Measurements from ENCODE around the gene BLOC1S4. TPM values are rescaled to one million over a fixed set of nuclear protein-coding genes. Genes with fewer than 3 reads are reported as not detected.
A peak's percentile ranks its signal among the peaks of the same experiment; 100 is the strongest.

Gene BLOC1S4
- total RNA-seq, 1 experiment from 2014 or later = 15.7 TPM

DNA sequence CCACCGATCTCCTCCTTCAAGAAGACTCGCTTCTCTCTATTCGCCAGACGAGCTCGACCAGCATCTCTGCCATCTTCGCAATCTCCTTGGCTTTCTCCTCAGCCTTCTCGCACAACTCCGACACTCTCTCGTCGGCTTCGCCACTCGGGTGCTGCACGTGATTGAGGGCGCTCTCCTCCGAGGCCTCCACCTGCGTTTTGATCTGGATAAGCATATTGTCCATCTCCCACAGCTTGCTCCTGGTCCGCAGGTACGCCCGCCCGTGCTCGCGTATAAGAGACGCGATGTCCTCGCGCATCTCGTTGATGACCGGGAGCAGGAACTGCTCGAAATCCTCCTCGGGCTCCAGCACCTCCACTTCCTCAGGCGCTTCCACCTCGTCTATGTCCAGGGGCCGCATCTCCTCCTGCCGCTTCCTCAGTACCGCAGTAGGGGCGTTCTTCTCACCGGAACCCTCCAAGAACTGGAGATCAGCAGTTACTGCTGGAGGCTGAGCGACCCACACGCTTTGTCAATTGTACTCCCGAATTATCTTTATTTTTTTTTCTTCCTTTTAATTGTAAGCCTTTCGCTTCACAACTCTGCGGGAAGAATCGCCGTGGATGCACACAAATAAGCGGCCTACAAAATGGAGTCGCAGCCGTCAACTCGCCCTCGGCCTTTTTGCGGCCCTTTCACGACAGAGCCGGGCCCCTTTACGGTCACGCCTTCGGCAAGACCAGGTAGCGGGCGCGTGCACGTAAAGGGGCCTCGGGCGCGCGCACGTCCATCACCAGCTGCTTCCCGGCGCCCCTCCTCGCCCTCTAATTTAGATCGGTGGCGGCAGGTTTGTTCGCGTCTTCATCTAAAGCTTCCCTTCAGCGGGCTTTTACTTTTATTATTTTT lies 6.5 kb upstream of the BLOC1S4 start, which contains the start of gene MRFAP1L1 (continued):
- TF ChIP-seq, protein P1, sequence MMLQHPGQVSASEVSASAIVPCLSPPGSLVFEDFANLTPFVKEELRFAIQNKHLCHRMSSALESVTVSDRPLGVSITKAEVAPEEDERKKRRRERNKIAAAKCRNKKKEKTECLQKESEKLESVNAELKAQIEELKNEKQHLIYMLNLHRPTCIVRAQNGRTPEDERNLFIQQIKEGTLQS (IDR thresholded peaks at IDR 0.05) = no peak
- no peak for TF ChIP-seq SRF (IDR thresholded peaks at IDR 0.05; ENCODE audit: low read depth)
- TF ChIP-seq TCF7L2 (IDR thresholded peaks at IDR 0.05; ENCODE audit: borderline replicate concordance, extremely low read depth, insufficient read depth, insufficient read length) = no peak
- no peak for TF ChIP-seq EGR1 (IDR thresholded peaks at IDR 0.05; ENCODE audit: low read depth)

DNA sequence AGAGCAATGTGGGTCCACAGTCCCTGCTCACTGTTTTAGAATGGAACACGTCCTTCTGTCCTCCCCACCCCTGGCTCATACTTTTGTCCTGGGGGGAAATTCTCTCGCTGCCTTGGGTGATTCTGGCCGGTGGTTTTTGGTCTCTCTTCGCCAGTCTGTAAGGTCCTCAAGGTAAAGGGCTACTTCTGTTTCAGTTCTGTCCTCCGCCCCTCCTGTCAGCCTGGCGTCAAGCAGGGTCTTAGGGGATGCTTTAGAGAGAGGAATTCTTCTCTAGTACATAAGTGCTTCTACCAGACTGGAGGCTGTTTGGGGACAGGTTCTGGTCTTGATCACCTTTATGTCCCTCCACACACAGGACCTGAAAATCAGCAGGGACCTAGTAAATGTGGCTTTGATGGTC lies 5.7 kb upstream of the BLOC1S4 start:
- Histone ChIP-seq H3K27me3 (ENCODE audit: insufficient read depth, low read length) (no peaks in the 10 kb centered on the region), H3K4me3 (replicated peaks in 1 of 2; ENCODE audit: low read depth in 1 of 2, low read length in 2 of 2) (peak overlapping the region; percentile 88 to 89), H3K4me1 (ENCODE audit: control insufficient read depth in 1 of 2, insufficient read depth in 2 of 2, low read length in 2 of 2) (peaks cover 11 to 25% of the 10 kb centered on the region in 2 experiments), H4K20me1 (ENCODE audit: insufficient read depth) (no peaks in the 10 kb centered on the region), H3K9me3 (ENCODE audit: control insufficient read depth in 1 of 2, insufficient read depth in 1 of 2, low read depth in 1 of 2, low read length in 2 of 2) (no peaks in the 10 kb centered on the region), H3K9ac (ENCODE audit: low read length) (peak overlapping the region; percentile 78), H3K27ac (ENCODE audit: low read depth, low read length) (0 out of 2 replicates have a peak overlapping the region, but pooled peaks have one; percentile 19), H3K9me2 (ENCODE audit: insufficient read depth) (no peaks in the 10 kb centered on the region), H3K4me2 (ENCODE audit: low read length) (peak overlapping the region; percentile 94), H3K36me3 (ENCODE audit: control insufficient read depth in 1 of 2, insufficient read depth in 2 of 2, low read length in 2 of 2) (peaks cover 3 to 14% of the 10 kb centered on the region in 2 experiments; a peak in 3 of 4 replicates), H2AFZ (ENCODE audit: low read depth, low read length, poor library complexity, severe bottlenecking) (peak overlapping the region; percentile 98), H3K79me2 (ENCODE audit: insufficient read depth, low read length) (peaks cover 42% of the 10 kb centered on the region)
- 0 out of 2 replicates have a peak, but pooled peaks have one; percentile 7 for ATAC-seq
- ChIA-PET CTCF (interaction anchor here (0.9 to 1.0 kb wide), 2 partner anchors 9 to 36 kb away, joined by 3 to 4 read pairs; no protein-coding TSS in a partner anchor), RAD21 (ENCODE audit: low non-redundant PET in 1 of 2, low total read pairs in 2 of 2, uncharacterized antibody in 2 of 2, unreplicated experiment in 2 of 2) (no interaction called here), POLR2A (interaction anchor here (0.6 to 1.2 kb wide), 4 partner anchors 9 to 199 kb away, joined by 3 read pairs; a partner anchor contains a TSS)
- intact Hi-C loops (cut with micrococcal nuclease) = no loop called here
- TF ChIP-seq FOSL1 (IDR thresholded peaks at IDR 0.05; ENCODE audit: low read depth) (no peak), POLR2A (IDR thresholded peaks at IDR 0.05; ENCODE audit: borderline replicate concordance, extremely low read depth, insufficient read depth, insufficient read length) (no peak), POLR2AphosphoS5 (IDR thresholded peaks at IDR 0.05; ENCODE audit: low read depth, low read length) (no peak), CEBPB (IDR thresholded peaks at IDR 0.05; ENCODE audit: low read depth) (no peak), ZNF274 (IDR thresholded peaks at IDR 0.05; ENCODE audit: low read depth, low read length) (no peak), EGR1 (IDR thresholded peaks at IDR 0.05; ENCODE audit: low read depth) (no peak), SRF (IDR thresholded peaks at IDR 0.05; ENCODE audit: low read depth) (no peak), RAD21 (IDR thresholded peaks at IDR 0.05; ENCODE audit: low read depth) (no peak), JUND (IDR thresholded peaks at IDR 0.05) (no peak), EZH2phosphoT487 (IDR thresholded peaks at IDR 0.05; ENCODE audit: borderline replicate concordance) (no peak), CBX3 (IDR thresholded peaks at IDR 0.05; ENCODE audit: low read depth) (no peak), SP1 (IDR thresholded peaks at IDR 0.05; ENCODE audit: low read depth) (no peak)
- TF ChIP-seq, protein P2, sequence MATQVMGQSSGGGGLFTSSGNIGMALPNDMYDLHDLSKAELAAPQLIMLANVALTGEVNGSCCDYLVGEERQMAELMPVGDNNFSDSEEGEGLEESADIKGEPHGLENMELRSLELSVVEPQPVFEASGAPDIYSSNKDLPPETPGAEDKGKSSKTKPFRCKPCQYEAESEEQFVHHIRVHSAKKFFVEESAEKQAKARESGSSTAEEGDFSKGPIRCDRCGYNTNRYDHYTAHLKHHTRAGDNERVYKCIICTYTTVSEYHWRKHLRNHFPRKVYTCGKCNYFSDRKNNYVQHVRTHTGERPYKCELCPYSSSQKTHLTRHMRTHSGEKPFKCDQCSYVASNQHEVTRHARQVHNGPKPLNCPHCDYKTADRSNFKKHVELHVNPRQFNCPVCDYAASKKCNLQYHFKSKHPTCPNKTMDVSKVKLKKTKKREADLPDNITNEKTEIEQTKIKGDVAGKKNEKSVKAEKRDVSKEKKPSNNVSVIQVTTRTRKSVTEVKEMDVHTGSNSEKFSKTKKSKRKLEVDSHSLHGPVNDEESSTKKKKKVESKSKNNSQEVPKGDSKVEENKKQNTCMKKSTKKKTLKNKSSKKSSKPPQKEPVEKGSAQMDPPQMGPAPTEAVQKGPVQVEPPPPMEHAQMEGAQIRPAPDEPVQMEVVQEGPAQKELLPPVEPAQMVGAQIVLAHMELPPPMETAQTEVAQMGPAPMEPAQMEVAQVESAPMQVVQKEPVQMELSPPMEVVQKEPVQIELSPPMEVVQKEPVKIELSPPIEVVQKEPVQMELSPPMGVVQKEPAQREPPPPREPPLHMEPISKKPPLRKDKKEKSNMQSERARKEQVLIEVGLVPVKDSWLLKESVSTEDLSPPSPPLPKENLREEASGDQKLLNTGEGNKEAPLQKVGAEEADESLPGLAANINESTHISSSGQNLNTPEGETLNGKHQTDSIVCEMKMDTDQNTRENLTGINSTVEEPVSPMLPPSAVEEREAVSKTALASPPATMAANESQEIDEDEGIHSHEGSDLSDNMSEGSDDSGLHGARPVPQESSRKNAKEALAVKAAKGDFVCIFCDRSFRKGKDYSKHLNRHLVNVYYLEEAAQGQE (IDR thresholded peaks at IDR 0.05; ENCODE audit: low read depth) = no peak
- TF ChIP-seq, protein P3, sequence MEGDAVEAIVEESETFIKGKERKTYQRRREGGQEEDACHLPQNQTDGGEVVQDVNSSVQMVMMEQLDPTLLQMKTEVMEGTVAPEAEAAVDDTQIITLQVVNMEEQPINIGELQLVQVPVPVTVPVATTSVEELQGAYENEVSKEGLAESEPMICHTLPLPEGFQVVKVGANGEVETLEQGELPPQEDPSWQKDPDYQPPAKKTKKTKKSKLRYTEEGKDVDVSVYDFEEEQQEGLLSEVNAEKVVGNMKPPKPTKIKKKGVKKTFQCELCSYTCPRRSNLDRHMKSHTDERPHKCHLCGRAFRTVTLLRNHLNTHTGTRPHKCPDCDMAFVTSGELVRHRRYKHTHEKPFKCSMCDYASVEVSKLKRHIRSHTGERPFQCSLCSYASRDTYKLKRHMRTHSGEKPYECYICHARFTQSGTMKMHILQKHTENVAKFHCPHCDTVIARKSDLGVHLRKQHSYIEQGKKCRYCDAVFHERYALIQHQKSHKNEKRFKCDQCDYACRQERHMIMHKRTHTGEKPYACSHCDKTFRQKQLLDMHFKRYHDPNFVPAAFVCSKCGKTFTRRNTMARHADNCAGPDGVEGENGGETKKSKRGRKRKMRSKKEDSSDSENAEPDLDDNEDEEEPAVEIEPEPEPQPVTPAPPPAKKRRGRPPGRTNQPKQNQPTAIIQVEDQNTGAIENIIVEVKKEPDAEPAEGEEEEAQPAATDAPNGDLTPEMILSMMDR (IDR thresholded peaks at IDR 0.05 in 2 of 3, conservative IDR thresholded peaks at IDR 0.05 in 1 of 3; ENCODE audit: borderline replicate concordance in 1 of 3, insufficient read depth in 1 of 3, low read depth in 2 of 3, low read length in 2 of 3) = no peak
- TF ChIP-seq, protein P1 (IDR thresholded peaks at IDR 0.05) = no peak
- DNase-seq (ENCODE audit: low read depth, low spot score) = no peak
- BruUV-seq (replicated peaks) = TSS peak; percentile 66
